ENCODE data around the gene RAB36. TPM values are rescaled to one million over a fixed set of nuclear protein-coding genes. Genes with fewer than 3 reads are reported as not detected.

Gene RAB36
- total RNA-seq, 1 donor from 2014 or later, result 3.2 TPM

DNA sequence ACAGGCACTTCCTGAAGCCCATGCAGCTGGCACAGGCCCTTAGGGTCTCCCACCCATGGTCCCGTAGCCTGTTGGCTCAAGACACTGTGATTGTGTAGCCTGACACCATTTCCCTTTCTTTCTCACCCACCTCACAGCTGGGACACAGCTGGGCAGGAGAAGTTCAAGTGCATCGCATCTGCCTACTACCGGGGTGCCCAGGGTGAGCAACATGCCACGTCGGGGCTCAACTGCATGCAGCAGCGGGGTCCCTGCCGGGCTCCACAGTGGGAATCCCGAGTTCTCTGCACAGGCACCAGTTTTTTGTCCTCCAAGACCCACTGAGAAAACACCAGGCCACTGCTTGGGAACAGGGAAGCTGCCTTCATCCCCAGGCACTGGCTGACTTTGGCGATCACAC, 10.6 kb downstream of the RAB36 start:
- TF ChIP-seq POLR2A (IDR thresholded peaks at IDR 0.05) (no peak), POLR2AphosphoS5 (IDR thresholded peaks at IDR 0.05; ENCODE audit: insufficient read depth in 1 of 2, low read depth in 1 of 2) (no peak), CTCF (IDR thresholded peaks at IDR 0.05) (no peak)
- no peaks in the 10 kb centered on the region for H3K36me3 ChIP-seq
- intact Hi-C loops (cut with DNase I), result no loop called here

GRCh38 chr22:23156286-23156685, 11.0 kb downstream of the RAB36 start:
- Histone ChIP-seq H3K27ac (no peak overlapping the region), H3K4me3 (no peak overlapping the region), H3K4me1 (no peaks in the 10 kb centered on the region), H3K27me3 (no peaks in the 10 kb centered on the region), H3K36me3 (no peaks in the 10 kb centered on the region), H3K9me3 (no peaks in the 10 kb centered on the region)
- DNase-seq (ENCODE audit: extremely low spot score in 2 of 2), result no peak
- TF ChIP-seq CTCF (IDR thresholded peaks at IDR 0.05) (no peak), POLR2A (IDR thresholded peaks at IDR 0.05) (no peak), POLR2AphosphoS5 (IDR thresholded peaks at IDR 0.05; ENCODE audit: insufficient read depth in 1 of 2, low read depth in 1 of 2) (no peak)
- intact Hi-C loops (cut with DNase I), result no loop called here

More for the DNA sequence above, 10.6 kb downstream of the RAB36 start:
- H3K9me3 ChIP-seq, result no peaks in the 10 kb centered on the region
- DNase-seq (ENCODE audit: extremely low spot score in 2 of 2), result no peak
- H3K27ac ChIP-seq, result no peak overlapping the region
- no peaks in the 10 kb centered on the region for H3K27me3 ChIP-seq
- no peak overlapping the region for H3K4me3 ChIP-seq
- no peaks in the 10 kb centered on the region for H3K4me1 ChIP-seq

DNA sequence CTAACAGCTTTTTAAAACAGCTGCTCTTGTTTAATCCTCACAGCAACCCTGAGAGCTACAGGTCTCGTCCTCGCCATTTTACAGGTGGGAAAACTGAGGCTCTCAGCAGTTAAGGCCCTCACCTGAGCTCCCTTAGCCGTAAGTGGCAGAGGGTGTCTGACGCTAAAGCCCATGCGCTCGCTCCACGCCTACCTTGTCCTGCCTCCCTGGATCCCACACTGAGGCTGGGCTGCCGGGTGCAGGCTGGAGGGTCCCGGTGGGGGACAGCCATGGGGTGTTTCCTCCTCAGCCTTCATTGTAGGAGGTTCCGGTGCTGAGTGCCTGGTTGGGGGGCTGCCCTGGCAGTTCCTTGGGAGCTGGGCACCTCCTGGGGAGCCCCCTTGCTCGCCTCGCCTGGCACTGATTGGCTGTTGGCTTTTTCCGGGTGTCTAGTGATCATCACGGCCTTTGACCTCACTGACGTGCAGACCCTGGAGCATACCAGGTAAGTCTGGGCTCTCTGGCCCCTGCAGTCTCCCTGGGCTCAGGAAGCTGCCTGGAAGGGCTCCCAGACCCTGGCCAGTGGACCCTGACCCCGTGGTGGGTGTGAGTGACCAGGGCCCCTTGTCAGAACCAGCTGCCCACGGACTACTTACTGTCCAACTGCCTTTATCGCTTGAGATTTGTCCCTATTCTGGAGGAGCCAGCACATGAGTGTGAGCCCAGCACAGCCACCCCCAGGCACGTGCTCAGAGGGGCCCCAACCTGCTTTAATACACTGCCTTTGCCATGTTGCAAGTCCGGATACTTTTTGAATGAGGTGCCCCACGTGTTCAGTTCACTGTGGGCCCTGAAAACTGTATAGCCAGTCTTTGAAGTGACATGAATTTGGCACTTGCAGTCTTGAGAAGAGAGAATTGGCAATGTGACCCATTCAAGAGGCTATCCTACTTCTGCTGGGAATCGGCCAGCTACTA, 12.6 kb downstream of the RAB36 start:
- intact Hi-C loops (cut with DNase I), result no loop called here

DNA sequence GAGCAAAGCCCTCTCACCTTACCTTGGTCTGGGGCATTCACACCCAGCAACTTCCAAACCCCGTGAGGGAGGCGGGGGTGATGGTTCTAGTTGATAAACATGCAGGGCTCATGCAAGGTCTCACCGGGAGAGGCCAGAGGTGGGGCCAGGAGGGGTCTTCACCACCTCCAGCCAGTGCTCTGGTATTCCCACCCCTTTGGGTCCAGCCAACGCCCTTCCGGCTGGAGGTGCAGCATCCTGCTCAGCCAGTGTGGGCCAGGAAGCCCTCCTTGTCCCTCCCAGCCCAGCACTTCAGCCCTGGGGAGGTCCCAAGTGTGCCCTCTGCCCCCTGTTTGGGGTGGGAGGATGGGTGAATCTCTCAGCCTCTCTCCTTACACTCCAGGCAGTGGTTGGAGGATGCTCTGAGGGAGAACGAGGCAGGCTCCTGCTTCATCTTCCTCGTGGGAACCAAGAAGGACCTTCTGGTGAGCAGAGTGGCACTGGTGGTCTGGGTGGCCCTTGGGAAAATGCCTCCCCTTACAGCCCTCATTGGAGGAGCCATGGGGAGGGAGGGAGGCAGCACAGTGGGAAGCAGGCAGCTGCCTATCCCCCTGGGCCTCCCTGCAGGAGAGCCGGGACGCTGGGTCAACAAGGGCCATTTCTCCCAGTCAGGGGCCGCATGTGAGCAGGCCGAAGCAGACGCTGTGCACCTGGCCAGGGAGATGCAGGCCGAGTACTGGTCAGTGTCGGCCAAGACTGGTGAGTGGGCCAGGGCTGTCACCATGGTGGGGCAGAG, 13.4 kb downstream of the RAB36 start:
- TF ChIP-seq POLR2A (IDR thresholded peaks at IDR 0.05) (no peak), POLR2AphosphoS5 (IDR thresholded peaks at IDR 0.05; ENCODE audit: insufficient read depth in 1 of 2, low read depth in 1 of 2) (no peak), CTCF (IDR thresholded peaks at IDR 0.05) (no peak)
- no peaks in the 10 kb centered on the region for H3K27me3 ChIP-seq
- no peak overlapping the region for H3K4me3 ChIP-seq
- no peaks in the 10 kb centered on the region for H3K9me3 ChIP-seq
- peaks cover 7% of the 10 kb centered on the region for H3K4me1 ChIP-seq
- no peak for DNase-seq (ENCODE audit: extremely low spot score in 2 of 2)
- intact Hi-C loops (cut with DNase I), result no loop called here
- no peaks in the 10 kb centered on the region for H3K36me3 ChIP-seq
- H3K27ac ChIP-seq, result no peak overlapping the region

More for the DNA sequence above, 12.6 kb downstream of the RAB36 start:
- DNase-seq (ENCODE audit: extremely low spot score in 2 of 2), result no peak
- Histone ChIP-seq H3K36me3 (no peaks in the 10 kb centered on the region), H3K27ac (no peak overlapping the region), H3K9me3 (no peaks in the 10 kb centered on the region), H3K27me3 (no peaks in the 10 kb centered on the region), H3K4me1 (no peaks in the 10 kb centered on the region), H3K4me3 (no peak overlapping the region)
- no peak for TF ChIP-seq POLR2AphosphoS5 (IDR thresholded peaks at IDR 0.05; ENCODE audit: insufficient read depth in 1 of 2, low read depth in 1 of 2)
- TF ChIP-seq CTCF (IDR thresholded peaks at IDR 0.05), result no peak
- no peak for TF ChIP-seq POLR2A (IDR thresholded peaks at IDR 0.05)
